Fibroblast of skin of right quadriceps (primary cell): ENCODE measurements around the gene TENM4.

ENCODE experiments used
- DNase-seq: peaks from one replicate; pipeline ENCODE4 v3.0.0-alpha.2; 2013

The TENM4 gene

DNA sequence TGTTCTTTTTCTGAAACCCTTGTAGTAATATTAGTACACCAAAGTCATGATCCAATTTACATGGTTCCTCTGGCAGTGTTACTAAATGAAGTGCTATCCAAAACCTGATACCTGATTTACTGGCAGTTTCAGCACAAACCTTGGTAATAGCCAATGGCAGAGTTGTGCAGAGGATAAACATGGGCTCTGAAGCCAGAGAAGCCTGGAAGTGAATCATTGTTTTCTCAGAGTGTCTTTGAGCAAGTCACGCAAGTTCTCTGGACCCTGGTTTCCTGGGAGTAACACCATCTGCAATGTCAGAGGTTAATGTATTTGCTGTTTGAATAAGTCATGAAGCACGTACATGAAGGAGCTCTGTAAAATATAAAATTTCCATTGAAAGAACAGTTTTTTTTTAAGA, 643.9 kb downstream of the TENM4 start:
- peak; percentile 87 for DNase-seq

- DNase-seq = no peak
These were observed 645.1 kb downstream of the TENM4 start for GRCh38 chr11:78795621-78796261.

- no peak for DNase-seq
These were observed 648.9 kb downstream of the TENM4 start for GRCh38 chr11:78791964-78792363.

DNA sequence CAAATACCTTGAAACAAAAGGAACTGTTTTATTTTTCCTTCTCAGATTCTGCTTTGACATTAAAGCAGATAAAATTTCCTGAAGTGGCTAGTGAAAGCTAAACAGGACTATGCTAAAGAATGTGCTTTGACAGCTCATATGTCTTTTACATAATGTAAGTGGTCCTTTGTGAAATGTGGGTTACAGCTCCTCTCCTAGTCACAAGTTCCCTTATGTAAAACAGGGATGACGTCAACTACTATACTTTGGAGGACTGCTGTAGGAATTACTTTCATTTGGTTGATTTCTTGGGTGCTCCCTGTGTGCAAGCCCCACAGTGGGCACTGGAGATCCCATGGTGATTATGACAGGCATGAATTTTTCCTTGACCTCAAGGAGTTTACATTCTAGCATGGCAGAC, 649.6 kb downstream of the TENM4 start:
- DNase-seq = no peak

- DNase-seq = no peak
These were observed 650.0 kb downstream of the TENM4 start for GRCh38 chr11:78790784-78791183.

- no peak for DNase-seq
These were observed 651.5 kb downstream of the TENM4 start for GRCh38 chr11:78789375-78789774.

GRCh38 chr11:78788533-78788932, 652.3 kb downstream of the TENM4 start:
- DNase-seq = no peak

DNA sequence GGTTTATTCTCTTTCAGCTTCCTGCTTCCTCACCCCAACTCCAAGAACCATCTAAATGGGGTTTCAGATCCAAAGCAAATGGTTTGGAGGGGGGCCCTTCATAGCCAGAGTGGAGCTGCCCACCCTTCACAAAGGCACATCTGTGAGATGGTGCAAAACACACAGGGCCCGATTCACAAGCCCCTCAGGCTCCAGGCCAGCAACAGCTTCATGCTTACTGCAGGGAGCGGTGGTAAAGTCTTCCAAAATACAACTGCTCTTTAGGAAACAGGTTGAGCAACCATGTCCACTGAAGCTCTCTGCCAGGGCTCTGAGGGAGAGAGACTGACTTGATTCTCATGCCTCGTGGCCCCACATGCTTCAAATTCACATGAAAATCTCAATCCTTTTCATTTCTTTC, 653.1 kb downstream of the TENM4 start:
- no peak for DNase-seq

DNA sequence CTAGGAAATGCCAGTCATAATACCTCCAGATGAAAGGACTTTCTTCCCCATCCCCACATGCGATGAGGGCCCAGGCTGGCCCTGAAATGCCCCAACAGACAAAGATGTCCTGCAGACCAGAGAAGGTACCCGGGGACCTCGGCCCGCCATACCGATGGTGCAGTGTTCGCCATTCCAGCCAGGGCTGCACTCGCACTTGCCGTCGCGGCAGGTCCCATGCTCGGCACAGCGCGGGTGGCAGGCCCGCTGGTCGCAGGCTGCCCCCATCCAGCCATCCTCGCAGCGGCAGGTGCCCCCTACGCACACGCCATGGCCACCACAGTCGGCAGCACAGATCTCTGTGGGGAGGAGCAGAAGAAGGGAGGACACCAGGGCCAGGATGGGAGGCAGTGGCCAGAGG, 654.1 kb downstream of the TENM4 start:
- DNase-seq = no peak

DNA sequence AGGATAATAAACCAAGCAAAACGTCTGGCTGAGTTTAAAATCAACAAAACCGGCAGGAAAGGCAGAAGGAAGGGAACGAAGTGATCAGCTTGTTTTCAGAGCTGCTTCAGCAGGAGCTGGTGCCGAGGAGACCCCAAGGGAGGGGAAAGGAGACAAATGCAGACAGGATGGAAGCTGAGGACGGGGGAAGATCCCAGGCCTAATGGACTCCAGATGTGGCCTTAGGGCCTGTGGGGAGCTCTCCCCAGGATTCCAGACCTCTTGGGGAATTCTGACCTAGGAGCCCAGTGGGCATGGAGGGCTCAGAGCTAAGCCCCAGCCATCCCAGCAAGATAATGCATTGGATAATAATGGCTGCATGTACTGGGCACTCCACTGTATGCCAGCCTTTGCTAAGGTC, 654.7 kb downstream of the TENM4 start:
- no peak for DNase-seq

- peak; percentile 82 for DNase-seq
These were observed 656.3 kb downstream of the TENM4 start for GRCh38 chr11:78784321-78785061.

GRCh38 chr11:78783846-78784245, 657.0 kb downstream of the TENM4 start:
- DNase-seq = no peak

DNA sequence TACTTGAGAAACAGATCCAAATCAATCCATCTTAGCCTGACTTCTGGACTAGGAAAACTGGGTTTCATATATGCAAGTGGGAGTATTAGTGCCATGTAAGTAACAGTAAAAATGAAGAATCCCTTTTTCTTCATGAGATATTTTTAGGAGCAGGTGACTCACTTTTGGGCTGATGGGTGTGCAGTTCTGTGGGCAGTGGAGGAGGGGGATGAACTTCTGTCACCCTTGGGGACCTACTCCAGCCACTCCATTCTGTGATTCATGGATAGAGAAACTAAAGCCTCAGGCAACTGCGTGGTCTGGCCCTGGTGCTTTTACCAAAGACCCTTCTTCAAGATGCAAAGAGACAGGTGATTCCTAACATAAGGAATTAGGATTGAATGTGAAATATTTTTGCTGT, 657.5 kb downstream of the TENM4 start:
- DNase-seq = no peak

DNA sequence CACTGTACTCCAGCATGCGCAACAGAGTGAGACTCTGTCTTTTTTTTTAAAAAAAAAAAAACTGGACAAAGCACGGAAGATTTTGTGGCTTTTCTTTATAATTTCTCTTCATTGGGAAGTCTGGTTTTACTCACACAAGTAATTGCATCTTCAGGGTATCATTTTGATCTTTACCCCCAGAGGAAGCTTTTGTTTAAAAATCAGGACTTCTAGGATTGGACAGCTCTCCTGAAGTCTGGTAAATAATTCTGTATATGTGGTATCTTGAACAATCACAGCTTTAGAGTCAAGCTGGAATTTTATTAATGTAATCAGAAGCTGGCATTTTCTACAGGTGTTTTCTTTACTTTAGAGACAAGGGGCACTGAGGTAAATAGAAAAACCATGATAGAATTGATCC, 658.1 kb downstream of the TENM4 start:
- DNase-seq = no peak

DNA sequence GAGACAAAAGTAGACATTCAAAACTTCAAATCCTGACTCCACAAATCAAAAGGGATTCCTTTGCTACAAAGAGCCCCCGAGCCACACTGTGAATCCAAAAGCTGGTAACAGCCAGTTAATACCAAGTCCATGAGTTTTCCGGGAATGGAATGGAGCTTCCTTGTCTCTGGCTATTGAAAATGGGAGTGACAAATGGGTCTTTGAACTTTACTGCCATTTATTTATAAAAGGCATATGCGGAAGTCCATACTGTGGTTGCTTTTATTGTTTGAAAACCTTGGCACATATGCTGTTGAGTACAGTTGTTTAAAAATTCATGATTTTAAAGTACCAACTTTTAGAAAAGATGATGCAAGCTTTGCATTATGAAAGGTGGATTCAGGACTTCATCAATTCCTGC, 659.9 kb downstream of the TENM4 start:
- DNase-seq = no peak

DNA sequence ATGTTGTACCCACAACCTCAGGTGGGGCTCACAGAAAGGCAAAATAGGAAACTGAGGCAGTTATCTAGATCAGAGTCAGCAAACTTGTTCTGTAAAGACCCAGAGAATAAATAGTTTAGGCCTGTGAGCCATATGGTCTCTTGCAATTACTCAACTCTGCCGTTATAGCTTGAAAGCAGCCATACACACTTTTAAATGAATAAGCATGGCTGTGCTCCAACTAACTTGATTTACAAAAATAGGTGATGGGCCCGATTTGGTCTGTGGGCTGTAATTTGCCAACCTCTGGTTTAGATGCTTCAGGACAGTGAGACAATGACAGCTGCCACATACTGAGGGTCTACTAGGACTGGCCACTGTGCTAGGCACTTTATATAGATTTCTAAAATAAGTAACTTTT, 667.3 kb downstream of the TENM4 start:
- no peak for DNase-seq

DNA sequence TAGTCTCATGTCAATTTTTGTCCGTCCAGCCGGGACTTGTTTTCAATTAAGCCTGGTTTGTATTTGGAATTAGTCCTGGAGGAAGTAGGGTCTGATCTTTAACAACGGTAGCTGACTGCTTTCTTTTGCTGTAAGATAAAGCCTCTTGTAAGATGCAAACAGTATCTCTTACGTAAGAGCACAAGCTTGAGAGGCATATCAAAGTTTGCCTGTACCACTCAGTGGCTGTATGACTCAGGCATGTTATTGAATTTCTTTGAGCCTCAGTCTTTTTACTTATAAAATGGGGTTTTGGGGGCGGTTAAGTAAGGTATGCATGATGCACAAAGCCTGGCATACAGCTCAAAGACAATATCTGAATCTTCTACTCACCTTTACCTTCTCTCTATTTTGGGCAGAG, 667.8 kb downstream of the TENM4 start:
- DNase-seq = no peak

DNA sequence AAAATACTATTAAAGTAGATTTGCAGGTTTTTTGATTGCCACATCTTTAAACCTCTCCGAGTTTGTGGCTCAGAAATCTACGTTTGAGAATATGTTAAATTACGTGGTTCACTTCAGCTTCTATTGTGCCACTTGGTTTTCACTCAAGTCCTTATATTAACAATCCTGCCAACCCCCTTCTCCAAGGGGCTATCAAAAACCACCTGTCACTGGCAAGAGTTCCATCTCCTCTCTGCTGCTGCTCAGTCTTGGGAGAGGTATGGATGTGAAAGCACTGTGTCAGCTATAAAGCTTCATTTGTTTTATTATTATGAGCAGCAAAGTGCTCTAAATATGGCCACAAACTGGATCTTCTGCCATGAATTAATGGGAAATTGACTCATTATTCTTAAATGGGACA, 668.6 kb downstream of the TENM4 start:
- no peak for DNase-seq

GRCh38 chr11:78770931-78771330, 669.9 kb downstream of the TENM4 start:
- DNase-seq = no peak

DNA sequence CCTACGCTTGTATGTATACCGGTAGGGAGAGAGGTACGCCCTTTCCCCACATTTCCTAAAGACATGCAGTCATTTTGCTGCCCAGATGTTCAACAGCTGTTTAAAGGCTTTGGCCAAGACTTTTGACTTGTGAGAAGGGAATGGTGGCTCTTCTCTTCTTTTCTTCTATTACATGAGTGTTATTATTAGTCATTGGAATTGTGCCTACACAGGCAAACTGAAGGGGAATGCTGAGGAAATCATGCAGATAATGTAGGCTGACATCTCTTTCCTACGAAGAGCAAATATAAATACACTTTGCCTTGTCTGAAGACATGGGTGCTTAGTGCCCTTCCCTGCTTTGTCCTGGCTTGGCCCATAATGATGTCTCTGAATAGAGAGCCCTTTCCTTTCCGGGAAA, 671.9 kb downstream of the TENM4 start:
- no peak for DNase-seq

GRCh38 chr11:78768345-78768744, 672.5 kb downstream of the TENM4 start:
- no peak for DNase-seq

GRCh38 chr11:78767027-78767932, 673.5 kb downstream of the TENM4 start:
- no peak for DNase-seq

- DNase-seq = no peak
These were observed 675.9 kb downstream of the TENM4 start for GRCh38 chr11:78764946-78765345.

GRCh38 chr11:78763664-78764063, 677.2 kb downstream of the TENM4 start:
- DNase-seq = no peak
